Neural cell (in vitro differentiated cells): ENCODE results near the gene DGKD. TPM values are rescaled to one million over a fixed set of nuclear protein-coding genes. Genes with fewer than 3 reads are reported as not detected.

Experiments
- H2AFZ ChIP-seq: fragments of 200-600, 300-800 bp; sonication (generic), shearing (Covaris generic); 2 replicates; pipeline ENCODE4 v1.6.0; 2014; ENCODE audit warnings: low read depth, mild to moderate bottlenecking, antibody characterized with exemption, low read length, moderate library complexity
- H3F3A ChIP-seq: fragments of 200-600 bp; shearing (Covaris generic); 2 replicates; pipeline ENCODE4 v1.6.1; 2016; ENCODE audit warnings: mild to moderate bottlenecking, moderate library complexity, mixed read lengths, antibody characterized with exemption, low read length; ENCODE audit not compliant: insufficient read depth, poor library complexity, severe bottlenecking
- H3K27ac ChIP-seq: fragments of 200-600, 300-800 bp; sonication (generic), shearing (Covaris generic); 2 replicates; pipeline ENCODE4 v1.5.1; 2014; ENCODE audit warnings: mild to moderate bottlenecking, low read length, moderate library complexity
- H3K27me3 ChIP-seq: fragments of 300-800, 200-600 bp; sonication (generic), shearing (Covaris generic); 2 replicates; pipeline ENCODE4 v1.6.0; 2014; ENCODE audit warnings: mild to moderate bottlenecking, low read depth, low read length, moderate library complexity; ENCODE audit not compliant: insufficient read depth
- H3K36me3 ChIP-seq: fragments of 300-800, 200-600 bp; sonication (generic), shearing (Covaris generic); 2 replicates; pipeline ENCODE4 v1.5.1; 2014; ENCODE audit warnings: mild to moderate bottlenecking, antibody characterized with exemption, low read length, moderate library complexity; ENCODE audit not compliant: insufficient read depth
- H3K4me2 ChIP-seq: fragments of 300-800, 200-600 bp; sonication (generic), shearing (Covaris generic); 2 replicates; pipeline ENCODE4 v1.6.0; 2014; ENCODE audit warnings: mild to moderate bottlenecking, low read length
- H3K4me3 ChIP-seq: fragments of 300-800, 200-600 bp; sonication (generic), shearing (Covaris generic); 2 replicates; pipeline ENCODE4 v1.5.1; 2014; ENCODE audit warnings: mild to moderate bottlenecking, low read length, moderate library complexity
- H3K79me2 ChIP-seq: fragments of 200-600 bp; shearing (Covaris generic); replicated peaks from 2 replicates; pipeline ENCODE4 v1.6.0; 2014; ENCODE audit warnings: mild to moderate bottlenecking, low read length, moderate library complexity; ENCODE audit not compliant: insufficient read depth
- H3K9ac ChIP-seq: fragments of 300-800, 200-600 bp; sonication (generic), shearing (Covaris generic); 2 replicates; pipeline ENCODE4 v1.6.1; 2016; ENCODE audit warnings: mild to moderate bottlenecking, low read length, mixed read lengths
- H3K9me2 ChIP-seq: fragments of 200-600 bp; shearing (Covaris generic); 2 replicates; pipeline ENCODE4 v1.6.1; 2016; ENCODE audit warnings: mild to moderate bottlenecking, low read length, mixed read lengths; ENCODE audit not compliant: insufficient read depth
- H3K9me3 ChIP-seq: fragments of 200-600, 300-800 bp; sonication (generic), shearing (Covaris generic); 2 replicates; pipeline ENCODE4 v1.6.1; 2016; ENCODE audit warnings: mild to moderate bottlenecking, mixed run types, low read length, moderate library complexity, mixed read lengths
- H4K20me1 ChIP-seq: fragments of 200-600 bp; shearing (Covaris generic); 2 replicates; pipeline ENCODE4 v1.6.1; 2016; ENCODE audit warnings: mild to moderate bottlenecking, mixed run types; ENCODE audit not compliant: insufficient read depth
- EZH2 ChIP-seq: fragments of 200-600, 300-800 bp; shearing (Covaris generic), sonication (generic); IDR thresholded peaks from 2 replicates; pipeline ENCODE4 v1.6.1; 2014; ENCODE audit warnings: antibody characterized with exemption, low read length, borderline replicate concordance, mild to moderate bottlenecking; ENCODE audit not compliant: insufficient read depth, poor library complexity, severe bottlenecking
- MXI1 ChIP-seq: fragments of 450-650 bp; conservative IDR thresholded peaks from 2 replicates; pipeline ENCODE4 v1.6.1; 2014; ENCODE audit warnings: antibody characterized with exemption, mild to moderate bottlenecking; ENCODE audit not compliant: poor library complexity, severe bottlenecking
- POLR2AphosphoS5 ChIP-seq: IDR thresholded peaks from 2 replicates; pipeline ENCODE4 v1.6.1; 2012
- RAD21 ChIP-seq: fragments of 450-650 bp; conservative IDR thresholded peaks from 2 replicates; pipeline ENCODE4 v1.6.1; 2014; ENCODE audit warnings: antibody characterized with exemption, mild to moderate bottlenecking, moderate library complexity
- SMC3 ChIP-seq: fragments of 450-650 bp; conservative IDR thresholded peaks from 2 replicates; pipeline ENCODE4 v1.6.1; 2014; ENCODE audit warnings: antibody characterized with exemption, mild to moderate bottlenecking, moderate library complexity; ENCODE audit not compliant: poor library complexity
- TAF1 ChIP-seq: IDR thresholded peaks from 2 replicates; pipeline ENCODE4 v1.6.1; 2012; ENCODE audit warnings: low read depth
- polyA plus RNA-seq: library from polyadenylated mRNA; depleted of rRNA; stranded (reverse); fragments of >200 nt; gene quantifications from 2 replicates; pipeline ENCODE4 v1.2.3, GENCODE V29; 2014
- TF ChIP-seq, protein P1 (sequence below): fragments of 450-650 bp; IDR thresholded peaks from 2 replicates; pipeline ENCODE4 v1.5.1; 2014; ENCODE audit warnings: antibody characterized with exemption, mild to moderate bottlenecking, moderate library complexity; ENCODE audit not compliant: poor library complexity, severe bottlenecking
- TF ChIP-seq, protein P2 (sequence below): IDR thresholded peaks from 2 replicates; pipeline ENCODE4 v1.6.1; 2012; ENCODE audit warnings: borderline replicate concordance

DGKD gene
- polyA plus RNA-seq, 1 donor from 2014 or later: 36.4 TPM

DNA sequence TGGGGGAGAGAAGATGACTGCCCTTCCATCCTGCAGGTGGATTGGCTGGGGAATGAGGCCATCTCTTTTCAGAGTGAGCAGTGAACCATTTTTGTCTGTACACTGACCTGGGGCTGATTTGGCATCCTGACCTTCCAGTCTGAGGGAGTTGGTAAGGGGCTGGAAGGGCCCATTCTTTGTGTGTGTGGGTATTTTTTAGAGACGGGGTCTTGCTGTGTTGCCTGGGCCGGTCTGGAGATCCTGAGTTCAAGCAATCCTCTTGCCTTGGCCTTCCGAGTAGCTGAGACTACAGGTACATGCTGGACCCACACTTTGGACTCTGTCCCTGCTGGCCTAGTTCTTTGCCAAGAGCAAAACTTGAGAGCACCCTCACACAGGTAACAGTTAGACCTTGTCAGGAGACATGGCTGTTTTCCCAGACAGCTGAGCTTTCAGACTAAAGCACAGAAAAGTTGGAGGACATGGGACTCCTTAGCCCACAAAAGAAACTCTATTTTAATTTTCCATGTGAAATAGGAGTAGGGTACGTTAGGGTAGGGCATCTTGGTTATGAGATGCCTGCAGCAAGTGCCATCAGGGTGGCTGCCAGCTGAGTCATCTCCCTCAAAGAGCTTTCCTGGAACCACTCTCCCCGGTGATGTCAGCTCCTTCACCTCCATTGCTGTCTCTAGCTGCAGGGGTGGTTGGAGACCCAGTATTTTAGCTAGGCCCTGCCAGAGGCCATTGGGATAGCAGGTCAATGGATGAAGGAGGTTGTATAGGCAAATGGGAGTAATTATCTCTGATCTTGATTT lies 60.7 kb downstream of the DGKD start:
- Histone ChIP-seq H3K9me3 (no peaks in the 10 kb centered on the region), H3K9ac (no peak overlapping the region), H3K36me3 (no peaks in the 10 kb centered on the region), H4K20me1 (no peaks in the 10 kb centered on the region), H3K27me3 (no peaks in the 10 kb centered on the region), H2AFZ (no peak overlapping the region), H3K4me2 (no peak overlapping the region), H3K27ac (no peak overlapping the region), H3F3A (no peaks in the 10 kb centered on the region), H3K79me2 (no peaks in the 10 kb centered on the region), H3K9me2 (no peaks in the 10 kb centered on the region), H3K4me3 (no peak overlapping the region)
- TF ChIP-seq SMC3: no peak
- TF ChIP-seq POLR2AphosphoS5: no peak
- TF ChIP-seq RAD21: no peak
- TF ChIP-seq, protein P1, sequence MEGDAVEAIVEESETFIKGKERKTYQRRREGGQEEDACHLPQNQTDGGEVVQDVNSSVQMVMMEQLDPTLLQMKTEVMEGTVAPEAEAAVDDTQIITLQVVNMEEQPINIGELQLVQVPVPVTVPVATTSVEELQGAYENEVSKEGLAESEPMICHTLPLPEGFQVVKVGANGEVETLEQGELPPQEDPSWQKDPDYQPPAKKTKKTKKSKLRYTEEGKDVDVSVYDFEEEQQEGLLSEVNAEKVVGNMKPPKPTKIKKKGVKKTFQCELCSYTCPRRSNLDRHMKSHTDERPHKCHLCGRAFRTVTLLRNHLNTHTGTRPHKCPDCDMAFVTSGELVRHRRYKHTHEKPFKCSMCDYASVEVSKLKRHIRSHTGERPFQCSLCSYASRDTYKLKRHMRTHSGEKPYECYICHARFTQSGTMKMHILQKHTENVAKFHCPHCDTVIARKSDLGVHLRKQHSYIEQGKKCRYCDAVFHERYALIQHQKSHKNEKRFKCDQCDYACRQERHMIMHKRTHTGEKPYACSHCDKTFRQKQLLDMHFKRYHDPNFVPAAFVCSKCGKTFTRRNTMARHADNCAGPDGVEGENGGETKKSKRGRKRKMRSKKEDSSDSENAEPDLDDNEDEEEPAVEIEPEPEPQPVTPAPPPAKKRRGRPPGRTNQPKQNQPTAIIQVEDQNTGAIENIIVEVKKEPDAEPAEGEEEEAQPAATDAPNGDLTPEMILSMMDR: no peak
- no peak for TF ChIP-seq EZH2
- TF ChIP-seq TAF1: no peak
- TF ChIP-seq, protein P2, sequence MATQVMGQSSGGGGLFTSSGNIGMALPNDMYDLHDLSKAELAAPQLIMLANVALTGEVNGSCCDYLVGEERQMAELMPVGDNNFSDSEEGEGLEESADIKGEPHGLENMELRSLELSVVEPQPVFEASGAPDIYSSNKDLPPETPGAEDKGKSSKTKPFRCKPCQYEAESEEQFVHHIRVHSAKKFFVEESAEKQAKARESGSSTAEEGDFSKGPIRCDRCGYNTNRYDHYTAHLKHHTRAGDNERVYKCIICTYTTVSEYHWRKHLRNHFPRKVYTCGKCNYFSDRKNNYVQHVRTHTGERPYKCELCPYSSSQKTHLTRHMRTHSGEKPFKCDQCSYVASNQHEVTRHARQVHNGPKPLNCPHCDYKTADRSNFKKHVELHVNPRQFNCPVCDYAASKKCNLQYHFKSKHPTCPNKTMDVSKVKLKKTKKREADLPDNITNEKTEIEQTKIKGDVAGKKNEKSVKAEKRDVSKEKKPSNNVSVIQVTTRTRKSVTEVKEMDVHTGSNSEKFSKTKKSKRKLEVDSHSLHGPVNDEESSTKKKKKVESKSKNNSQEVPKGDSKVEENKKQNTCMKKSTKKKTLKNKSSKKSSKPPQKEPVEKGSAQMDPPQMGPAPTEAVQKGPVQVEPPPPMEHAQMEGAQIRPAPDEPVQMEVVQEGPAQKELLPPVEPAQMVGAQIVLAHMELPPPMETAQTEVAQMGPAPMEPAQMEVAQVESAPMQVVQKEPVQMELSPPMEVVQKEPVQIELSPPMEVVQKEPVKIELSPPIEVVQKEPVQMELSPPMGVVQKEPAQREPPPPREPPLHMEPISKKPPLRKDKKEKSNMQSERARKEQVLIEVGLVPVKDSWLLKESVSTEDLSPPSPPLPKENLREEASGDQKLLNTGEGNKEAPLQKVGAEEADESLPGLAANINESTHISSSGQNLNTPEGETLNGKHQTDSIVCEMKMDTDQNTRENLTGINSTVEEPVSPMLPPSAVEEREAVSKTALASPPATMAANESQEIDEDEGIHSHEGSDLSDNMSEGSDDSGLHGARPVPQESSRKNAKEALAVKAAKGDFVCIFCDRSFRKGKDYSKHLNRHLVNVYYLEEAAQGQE: no peak

DNA sequence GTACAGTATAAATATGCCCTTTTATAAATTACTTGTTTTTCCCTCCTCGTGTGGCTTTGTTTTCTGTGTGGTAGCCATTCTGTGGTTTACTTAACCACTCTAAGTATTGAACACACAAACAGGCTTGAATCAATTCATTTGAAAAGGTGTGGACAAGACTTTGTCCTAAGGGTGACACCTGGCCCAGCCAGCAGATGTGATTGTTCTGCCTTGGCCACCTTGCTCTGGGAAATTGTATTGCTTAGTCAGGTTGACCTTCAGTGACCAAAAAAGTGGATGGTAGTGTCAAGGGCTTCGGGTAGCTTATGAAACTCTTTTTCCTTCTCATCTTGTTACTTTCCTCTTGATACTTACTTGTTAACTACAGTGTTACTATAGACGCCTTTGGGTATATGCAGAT lies 61.9 kb downstream of the DGKD start:
- no peak for TF ChIP-seq TAF1
- no peak for TF ChIP-seq EZH2
- H4K20me1 ChIP-seq: no peaks in the 10 kb centered on the region
- no peaks in the 10 kb centered on the region for H3K9me2 ChIP-seq
- no peaks in the 10 kb centered on the region for H3K79me2 ChIP-seq
- no peak overlapping the region for H3K27ac ChIP-seq
- H3K36me3 ChIP-seq: no peaks in the 10 kb centered on the region
- no peaks in the 10 kb centered on the region for H3K9me3 ChIP-seq
- H3K4me3 ChIP-seq: no peak overlapping the region
- no peak overlapping the region for H3K9ac ChIP-seq
- no peak overlapping the region for H3K4me2 ChIP-seq
- no peaks in the 10 kb centered on the region for H3F3A ChIP-seq
- H2AFZ ChIP-seq: no peak overlapping the region
- H3K27me3 ChIP-seq: no peaks in the 10 kb centered on the region

DNA sequence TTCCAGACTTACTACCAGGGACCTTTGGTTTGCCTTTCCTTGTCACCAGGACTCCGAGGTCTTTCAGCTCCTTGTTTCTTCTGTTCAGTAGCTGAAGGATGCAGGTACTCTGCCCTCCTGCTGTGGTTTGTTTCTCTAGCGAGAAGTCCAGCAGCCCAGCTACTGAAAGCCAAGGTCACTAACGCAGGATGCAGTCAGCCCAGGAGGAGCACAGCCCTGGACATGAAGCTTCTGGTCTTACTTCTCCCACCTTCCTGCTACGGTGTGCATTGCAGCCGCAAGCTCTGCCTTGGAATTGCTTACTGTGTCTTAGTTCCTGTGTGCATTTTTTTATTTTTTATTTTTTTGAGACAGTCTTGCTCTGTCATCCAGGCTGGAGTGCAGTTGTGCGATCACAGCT lies 62.4 kb downstream of the DGKD start:
- Histone ChIP-seq H3K9me2 (no peaks in the 10 kb centered on the region), H3K9me3 (no peaks in the 10 kb centered on the region), H2AFZ (no peak overlapping the region), H3F3A (no peaks in the 10 kb centered on the region), H3K79me2 (no peaks in the 10 kb centered on the region), H3K36me3 (no peaks in the 10 kb centered on the region), H3K4me2 (no peak overlapping the region), H3K4me3 (no peak overlapping the region), H3K27me3 (no peaks in the 10 kb centered on the region), H3K9ac (no peak overlapping the region), H3K27ac (no peak overlapping the region), H4K20me1 (no peaks in the 10 kb centered on the region)
- TF ChIP-seq EZH2: no peak
- no peak for TF ChIP-seq RAD21
- TF ChIP-seq, protein P2: no peak
- TF ChIP-seq MXI1: no peak
- no peak for TF ChIP-seq TAF1
- TF ChIP-seq, protein P1: no peak
